ENCODE measurements around the gene SLC13A3. TPM values are rescaled to one million over a fixed set of nuclear protein-coding genes. Genes with fewer than 3 reads are reported as not detected.

The SLC13A3 gene
- total and polyA plus RNA-seq, 2 donors (not counting 3 experiments of a cell fraction or from before 2014, with no cell fraction given) = 0.11 to 0.40 TPM

DNA sequence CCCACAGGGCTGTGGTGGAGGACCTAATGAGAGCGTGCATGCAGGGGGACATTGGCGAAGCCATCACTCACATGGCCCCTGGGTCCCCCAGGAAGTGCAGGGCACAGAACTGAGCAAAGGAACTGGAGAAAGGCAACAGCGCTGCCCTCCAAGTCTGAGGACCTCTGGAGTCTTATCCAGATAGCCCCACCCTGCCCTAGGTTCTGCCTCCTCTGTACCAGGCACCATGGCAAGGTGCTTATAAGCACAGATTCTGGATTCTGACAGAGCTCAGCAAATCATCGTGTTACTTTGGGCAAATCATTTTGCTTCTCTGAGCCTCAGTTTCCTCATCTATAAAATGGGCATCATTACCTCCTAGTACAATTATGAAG, 44.5 kb downstream of the SLC13A3 start:
- ChIA-PET CTCF (no interaction called here), POLR2A (no interaction called here)
- DNase-seq (ENCODE audit: low read depth, low spot score) = no peak
- Histone ChIP-seq H3K36me3 (ENCODE audit: control insufficient read depth in 2 of 2, extremely low read depth in 1 of 2, insufficient read depth in 2 of 2, low read length in 2 of 2) (no peaks in the 10 kb centered on the region), H3K9ac (replicated peaks; ENCODE audit: extremely low read depth, insufficient read depth, low read length) (no peak overlapping the region), H3K4me3 (replicated peaks in 1 of 3; ENCODE audit: insufficient read depth in 1 of 3, low read depth in 1 of 3, low read length in 3 of 3) (no peak overlapping the region), H2AFZ (ENCODE audit: low read depth, low read length) (no peak overlapping the region), H4K20me1 (replicated peaks; ENCODE audit: control insufficient read depth, extremely low read depth, insufficient read depth, low read length) (no peaks in the 10 kb centered on the region), H3K27me3 (ENCODE audit: control insufficient read depth in 2 of 2, insufficient read depth in 2 of 2, low read length in 2 of 2) (no peaks in the 10 kb centered on the region), H3K4me1 (ENCODE audit: control insufficient read depth, extremely low read depth, insufficient read depth, low read length) (no peaks in the 10 kb centered on the region), H3K9me1 (replicated peaks; ENCODE audit: control insufficient read depth, extremely low read depth, insufficient read depth, low read length) (no peaks in the 10 kb centered on the region), H3K79me2 (ENCODE audit: control insufficient read depth, insufficient read depth, low read length) (no peaks in the 10 kb centered on the region), H3K27ac (ENCODE audit: insufficient read depth, low read depth, low read length) (no peak overlapping the region), H3K4me2 (ENCODE audit: insufficient read depth, low read length) (no peak overlapping the region), H3K9me3 (replicated peaks; ENCODE audit: control insufficient read depth, insufficient read depth, low read length) (no peaks in the 10 kb centered on the region)
- dilution Hi-C loops (cut with MboI; ENCODE audit: extremely low pct_ligation_motif_present, low sequenced_read_pairs) = no loop called here
- BruUV-seq (replicated peaks) = no TSS peak
- FAIRE-seq = no peak
- intact Hi-C loops (cut with micrococcal nuclease) = no loop called here
- no peak for TF ChIP-seq GATA2 (IDR thresholded peaks at IDR 0.05; ENCODE audit: insufficient read depth, insufficient read length, low read depth, low read length)
- TF ChIP-seq FOS (IDR thresholded peaks at IDR 0.05; ENCODE audit: borderline replicate concordance, insufficient read depth, low read length) = no peak
- no peak for TF ChIP-seq MYC (IDR thresholded peaks at IDR 0.05; ENCODE audit: low read depth, low read length)
- TF ChIP-seq, protein P1, sequence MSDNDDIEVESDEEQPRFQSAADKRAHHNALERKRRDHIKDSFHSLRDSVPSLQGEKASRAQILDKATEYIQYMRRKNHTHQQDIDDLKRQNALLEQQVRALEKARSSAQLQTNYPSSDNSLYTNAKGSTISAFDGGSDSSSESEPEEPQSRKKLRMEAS (IDR thresholded peaks at IDR 0.05; ENCODE audit: insufficient read depth, insufficient read length) = no peak
- TF ChIP-seq, protein P2, sequence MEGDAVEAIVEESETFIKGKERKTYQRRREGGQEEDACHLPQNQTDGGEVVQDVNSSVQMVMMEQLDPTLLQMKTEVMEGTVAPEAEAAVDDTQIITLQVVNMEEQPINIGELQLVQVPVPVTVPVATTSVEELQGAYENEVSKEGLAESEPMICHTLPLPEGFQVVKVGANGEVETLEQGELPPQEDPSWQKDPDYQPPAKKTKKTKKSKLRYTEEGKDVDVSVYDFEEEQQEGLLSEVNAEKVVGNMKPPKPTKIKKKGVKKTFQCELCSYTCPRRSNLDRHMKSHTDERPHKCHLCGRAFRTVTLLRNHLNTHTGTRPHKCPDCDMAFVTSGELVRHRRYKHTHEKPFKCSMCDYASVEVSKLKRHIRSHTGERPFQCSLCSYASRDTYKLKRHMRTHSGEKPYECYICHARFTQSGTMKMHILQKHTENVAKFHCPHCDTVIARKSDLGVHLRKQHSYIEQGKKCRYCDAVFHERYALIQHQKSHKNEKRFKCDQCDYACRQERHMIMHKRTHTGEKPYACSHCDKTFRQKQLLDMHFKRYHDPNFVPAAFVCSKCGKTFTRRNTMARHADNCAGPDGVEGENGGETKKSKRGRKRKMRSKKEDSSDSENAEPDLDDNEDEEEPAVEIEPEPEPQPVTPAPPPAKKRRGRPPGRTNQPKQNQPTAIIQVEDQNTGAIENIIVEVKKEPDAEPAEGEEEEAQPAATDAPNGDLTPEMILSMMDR (IDR thresholded peaks at IDR 0.05; ENCODE audit: extremely low read depth in 1 of 2, insufficient read depth in 1 of 2, low read depth in 1 of 2, low read length in 2 of 2) = no peak
- TF ChIP-seq POLR2AphosphoS5 (IDR thresholded peaks at IDR 0.05; ENCODE audit: insufficient read depth, low read depth, low read length) = no peak
- no peak for TF ChIP-seq POLR2A (IDR thresholded peaks at IDR 0.05; ENCODE audit: low read depth, low read length)
- TF ChIP-seq JUN (IDR thresholded peaks at IDR 0.05; ENCODE audit: borderline replicate concordance, insufficient read depth, insufficient read length, low read depth) = no peak
- TF ChIP-seq EZH2 (IDR thresholded peaks at IDR 0.05; ENCODE audit: borderline replicate concordance, low read depth, low read length, severe bottlenecking) = no peak
